Ovary (tissue), 9 donors: ENCODE data around the gene TTC39B. TPM values are rescaled to one million over a fixed set of nuclear protein-coding genes. Genes with fewer than 3 reads are reported as not detected.

Experiments
- DNase-seq, 5 donors: peaks; one replicate each; pipeline ENCODE4 v3.0.0-alpha.2; 2019 to 2020
- H3K27ac ChIP-seq, 2 donors: fragments of 200-600 bp; one replicate each; pipeline versions ENCODE4 v1.5.1 to v1.8.0; 2019 to 2022
- H3K27me3 ChIP-seq: fragments of 200-600 bp; one replicate; pipeline ENCODE4 v1.8.0; 2022
- H3K36me3 ChIP-seq: fragments of 200-600 bp; sonication (generic); one replicate; pipeline ENCODE4 v1.5.1; 2019
- H3K4me1 ChIP-seq: one replicate; pipeline ENCODE4 v1.8.1; 2013; ENCODE audit warnings: mild to moderate bottlenecking, moderate library complexity; ENCODE audit not compliant: insufficient read depth
- H3K4me3 ChIP-seq: fragments of 200-600 bp; sonication (generic); one replicate; pipeline ENCODE4 v1.5.1; 2017
- H3K9me3 ChIP-seq, 2 donors: fragments of 200-600 bp in 1 of 2; sonication (generic) in 1 of 2; one replicate each; pipeline versions ENCODE4 v1.5.1 to v1.8.1; 2013 to 2019; ENCODE audit warnings: mild to moderate bottlenecking in 1 of 2, moderate library complexity in 1 of 2
- EP300 ChIP-seq: sonication (generic); formaldehyde crosslinking; IDR thresholded peaks from one replicate; pipeline ENCODE4 v1.6.1; 2017; ENCODE audit warnings: antibody characterized with exemption
- POLR2A ChIP-seq: fragments of 450-650 bp; IDR thresholded peaks from one replicate; pipeline ENCODE4 v1.6.1; 2017; ENCODE audit warnings: antibody characterized with exemption, mild to moderate bottlenecking, moderate library complexity
- WGBS, 3 donors: extraction: QIAGEN DNeasy Blood & Tissue Kit in 1 of 3; methylation state at CpG; one replicate each; pipeline versions ENCODE4 v1.1.5 to v1.1.7; 2013 to 2017; 5-methylcytosine and 5-hydroxymethylcytosine counted together
- intact Hi-C, 4 donors: fragments of 100-400 bp; cut with DNase I; formaldehyde crosslinking; loops; one replicate each; pipeline versions ENCODE4 v1.11.0 to v1.15.1; 2022 to 2023
- polyA plus RNA-seq, 2 donors: library from polyadenylated mRNA; stranded (reverse); fragments of 200-250 nt in 1 of 2; fragments of 350-450 nt in 1 of 2; fragmentation: Illumina TruSeq in 1 of 2; extraction: RNeasy Lipid Tissue Mini Kit (QIAGEN cat#74804) in 1 of 2; gene quantifications; one replicate each; pipeline ENCODE4 v1.2.3, GENCODE V29; 2013 to 2014
- total RNA-seq, 7 donors: library from RNA; depleted of rRNA in 2 of 7; stranded (reverse); fragments of >200 nt in 2 of 7; fragmentation: NEBNext Ultra II Directional in 3 of 7; extraction: Animal tissue kit (Norgen Biotek cat#: 25700) in 3 of 7; gene quantifications; one replicate each; pipeline versions ENCODE4 v1.1.0 to v1.2.4, GENCODE V29; 2016 to 2023
- TF ChIP-seq, protein P1 (sequence below), 3 donors: fragments of 450-650 bp in 2 of 3; fragments of 200-600 bp in 1 of 3; IDR thresholded peaks; one replicate each; pipeline versions ENCODE4 v1.5.1 to v1.8.0; 2016 to 2022; ENCODE audit warnings: antibody characterized with exemption in 3 of 3, mild to moderate bottlenecking in 1 of 3
- donor health status: DM: no; HTN: no; CAD: no; lungs with moderate emphysema.
- donor health status: DM: no; HTN: no; CAD: no.
- donor health status: Bipolar disorder and iron deficiency.
- donor health status: DM: yes; HTN: yes; CAD: no.
- donor health status: DM: no; HTN: no; CAD: no.
- donor health status: DM: yes; HTN: yes; CAD: no.

Gene TTC39B
- total and polyA plus RNA-seq, 9 donors, result 2.9 to 26.0 (median 11.0) TPM

DNA sequence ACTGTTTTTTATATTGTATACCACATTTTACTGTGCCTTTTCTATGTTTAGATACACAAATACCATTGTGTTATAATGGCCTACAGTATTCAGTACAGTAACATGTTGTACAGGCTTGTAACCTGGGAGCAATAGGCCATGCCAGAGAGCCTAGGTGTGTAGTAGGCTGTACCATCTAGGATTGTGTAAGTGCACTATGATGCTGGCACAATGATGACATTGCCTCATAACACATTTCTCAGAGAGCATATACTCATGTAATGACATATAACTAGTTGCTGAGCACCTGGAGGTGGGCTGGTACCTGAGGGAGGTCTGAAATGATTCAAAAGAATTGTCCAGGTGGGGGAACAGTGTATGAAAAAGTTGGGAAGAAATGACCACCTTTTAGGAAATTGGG lies 13.9 kb downstream of the TTC39B start:
- no peaks in the 10 kb centered on the region for H3K9me3 ChIP-seq
- H3K27me3 ChIP-seq, result no peaks in the 10 kb centered on the region
- DNase-seq, result no peak
- no peak overlapping the region for H3K4me3 ChIP-seq
- no peaks in the 10 kb centered on the region for H3K36me3 ChIP-seq
- no peak overlapping the region for H3K27ac ChIP-seq
- no peak for TF ChIP-seq POLR2A
- intact Hi-C loops, result no loop called here
- peaks cover 15% of the 10 kb centered on the region for H3K4me1 ChIP-seq

DNA sequence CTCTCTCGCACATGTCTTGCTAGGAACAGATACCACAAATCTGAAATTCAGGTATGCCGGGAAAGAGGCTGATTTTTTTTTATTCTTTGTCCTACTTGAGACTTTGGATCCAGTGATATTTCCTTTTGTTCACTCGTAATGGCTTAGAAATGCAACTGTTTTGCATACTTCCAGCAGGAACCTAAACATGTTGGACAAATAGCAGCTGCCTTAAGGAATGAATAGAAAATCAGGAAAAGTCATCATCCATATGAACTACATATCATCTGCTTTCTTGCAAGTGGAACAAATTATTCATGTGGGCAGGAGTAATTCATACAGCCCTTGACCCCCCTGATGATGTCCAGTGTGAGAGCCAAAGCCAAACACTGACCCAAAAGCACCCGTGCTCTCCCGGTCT lies 17.4 kb downstream of the TTC39B start:
- 33 to 50% (median 47%) methylated on average over 5 of the region's 5 CpGs for WGBS, 3 donors
- intact Hi-C loops, result no loop called here

DNA sequence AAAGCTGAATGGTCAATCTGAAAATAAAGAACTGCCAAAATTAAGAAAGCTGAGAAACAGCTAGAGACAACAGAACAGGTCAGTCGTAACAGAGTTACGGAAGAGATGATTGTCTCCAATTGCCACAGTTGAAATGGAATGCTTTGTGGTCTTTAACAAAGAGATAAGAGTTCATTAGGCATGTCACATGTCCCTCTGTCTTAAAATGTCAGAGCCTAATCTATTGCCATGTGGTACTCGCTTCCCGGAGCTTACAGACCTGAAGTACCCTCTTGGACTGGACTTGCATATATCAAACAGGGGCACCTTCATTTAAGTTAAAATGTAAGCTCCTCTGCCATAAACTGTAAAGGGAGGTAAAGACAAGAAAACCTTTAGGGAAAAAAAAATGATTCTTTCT lies 19.7 kb downstream of the TTC39B start:
- H3K27ac ChIP-seq, result no peak overlapping the region
- 97 to 99% (median 99%) methylated on average over 4 of the region's 4 CpGs for WGBS, 3 donors
- TF ChIP-seq POLR2A (no peak), EP300 (no peak)
- TF ChIP-seq, protein P1, sequence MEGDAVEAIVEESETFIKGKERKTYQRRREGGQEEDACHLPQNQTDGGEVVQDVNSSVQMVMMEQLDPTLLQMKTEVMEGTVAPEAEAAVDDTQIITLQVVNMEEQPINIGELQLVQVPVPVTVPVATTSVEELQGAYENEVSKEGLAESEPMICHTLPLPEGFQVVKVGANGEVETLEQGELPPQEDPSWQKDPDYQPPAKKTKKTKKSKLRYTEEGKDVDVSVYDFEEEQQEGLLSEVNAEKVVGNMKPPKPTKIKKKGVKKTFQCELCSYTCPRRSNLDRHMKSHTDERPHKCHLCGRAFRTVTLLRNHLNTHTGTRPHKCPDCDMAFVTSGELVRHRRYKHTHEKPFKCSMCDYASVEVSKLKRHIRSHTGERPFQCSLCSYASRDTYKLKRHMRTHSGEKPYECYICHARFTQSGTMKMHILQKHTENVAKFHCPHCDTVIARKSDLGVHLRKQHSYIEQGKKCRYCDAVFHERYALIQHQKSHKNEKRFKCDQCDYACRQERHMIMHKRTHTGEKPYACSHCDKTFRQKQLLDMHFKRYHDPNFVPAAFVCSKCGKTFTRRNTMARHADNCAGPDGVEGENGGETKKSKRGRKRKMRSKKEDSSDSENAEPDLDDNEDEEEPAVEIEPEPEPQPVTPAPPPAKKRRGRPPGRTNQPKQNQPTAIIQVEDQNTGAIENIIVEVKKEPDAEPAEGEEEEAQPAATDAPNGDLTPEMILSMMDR (IDR thresholded peaks at IDR 0.05), result no peak

More for the DNA sequence above, 17.4 kb downstream of the TTC39B start:
- H3K4me3 ChIP-seq, result no peak overlapping the region
- H3K36me3 ChIP-seq, result no peaks in the 10 kb centered on the region
- no peaks in the 10 kb centered on the region for H3K27me3 ChIP-seq
- TF ChIP-seq EP300 (no peak), POLR2A (no peak)
- TF ChIP-seq, protein P1 (IDR thresholded peaks at IDR 0.05), result no peak
- peaks cover 7% of the 10 kb centered on the region for H3K4me1 ChIP-seq
- no peak for DNase-seq
- no peak overlapping the region for H3K27ac ChIP-seq
- H3K9me3 ChIP-seq, result no peaks in the 10 kb centered on the region

DNA sequence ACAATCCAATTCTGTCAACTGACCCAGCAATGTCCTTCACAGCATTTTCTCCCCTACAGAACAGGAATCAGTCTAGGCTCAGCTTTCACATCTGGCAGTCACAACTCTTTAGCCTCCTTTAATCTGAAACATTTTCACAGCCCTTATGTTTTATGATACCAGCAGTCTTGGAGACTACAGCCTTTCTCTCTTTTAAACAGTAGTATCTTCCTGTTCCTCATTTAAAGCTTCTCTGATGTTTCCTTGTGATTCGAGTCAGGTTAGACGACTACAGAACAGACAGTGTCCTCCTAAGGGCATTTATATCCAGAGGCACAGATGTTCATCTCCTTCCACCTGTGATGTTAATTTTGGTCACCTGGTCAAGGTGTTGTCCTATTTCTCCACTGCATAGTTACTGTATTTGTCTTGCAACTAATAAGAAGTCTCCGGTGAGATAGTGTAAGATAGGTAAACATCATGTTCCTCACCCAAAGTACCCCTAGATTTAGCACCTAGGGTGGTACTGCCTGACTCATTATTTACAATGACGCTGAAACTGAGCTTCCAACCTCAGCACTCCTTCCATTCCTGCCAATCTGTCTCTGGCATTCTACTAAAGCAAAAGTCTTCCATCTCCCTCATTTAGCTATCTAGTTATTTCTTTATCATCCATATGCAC lies 20.7 kb downstream of the TTC39B start:
- DNase-seq, result no peak
- H3K27ac ChIP-seq, result no peak overlapping the region
- intact Hi-C loops, result no loop called here
- TF ChIP-seq EP300, result no peak
- TF ChIP-seq POLR2A, result no peak
- TF ChIP-seq, protein P1 (IDR thresholded peaks at IDR 0.05), result no peak
- no peaks in the 10 kb centered on the region for H3K9me3 ChIP-seq
- no peak overlapping the region for H3K4me3 ChIP-seq
- peaks cover 1% of the 10 kb centered on the region for H3K4me1 ChIP-seq
- 77 to 87% (median 87%) methylated on average over 4 of the region's 4 CpGs for WGBS, 3 donors
- no peaks in the 10 kb centered on the region for H3K27me3 ChIP-seq
- no peaks in the 10 kb centered on the region for H3K36me3 ChIP-seq

More for the DNA sequence above, 19.7 kb downstream of the TTC39B start:
- no peak overlapping the region for H3K4me3 ChIP-seq
- H3K9me3 ChIP-seq, result no peaks in the 10 kb centered on the region
- intact Hi-C loops, result no loop called here
- no peak for DNase-seq
- no peaks in the 10 kb centered on the region for H3K36me3 ChIP-seq
- H3K27me3 ChIP-seq, result no peaks in the 10 kb centered on the region
- H3K4me1 ChIP-seq, result peaks cover 1% of the 10 kb centered on the region

DNA sequence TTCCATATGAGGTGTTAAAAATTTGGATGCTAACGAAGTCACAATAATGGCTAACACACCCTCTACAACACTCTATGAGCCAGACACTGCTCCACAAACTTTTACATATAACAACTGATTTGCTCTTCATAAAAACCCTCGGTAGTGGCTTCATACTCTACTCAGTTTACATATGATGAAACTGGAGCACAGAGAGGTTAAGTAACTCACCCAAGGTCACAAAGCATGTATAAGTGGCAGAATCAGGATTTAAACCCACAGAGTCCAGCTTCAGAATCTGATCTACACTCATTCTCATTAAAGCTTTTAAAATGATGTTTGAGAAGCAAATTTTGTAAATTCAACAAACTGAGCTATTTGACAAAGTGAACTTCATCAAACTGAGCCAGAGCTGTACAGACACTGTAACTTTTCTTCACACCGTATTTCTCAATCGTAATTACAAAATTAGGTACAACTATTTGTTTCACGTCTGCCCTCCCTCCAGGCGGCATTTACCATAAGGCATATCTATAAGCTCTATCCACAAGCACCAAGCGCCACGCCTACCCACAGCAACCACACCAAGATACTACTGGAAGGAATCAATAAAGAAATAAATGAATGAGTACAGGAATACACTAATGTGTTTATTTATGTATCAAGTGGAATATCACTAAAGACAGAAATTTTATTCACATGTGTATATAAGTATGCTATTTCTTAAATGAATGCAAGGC lies 24.3 kb downstream of the TTC39B start:
- Histone ChIP-seq H3K27ac (no peak overlapping the region), H3K27me3 (no peaks in the 10 kb centered on the region), H3K9me3 (no peaks in the 10 kb centered on the region), H3K36me3 (no peaks in the 10 kb centered on the region), H3K4me3 (no peak overlapping the region), H3K4me1 (peaks cover 2% of the 10 kb centered on the region)
- WGBS, 3 donors, result 94 to 96% (median 96%) methylated on average over 8 of the region's 8 CpGs
- intact Hi-C loops, result no loop called here
- no peak for DNase-seq
- no peak for TF ChIP-seq EP300
- no peak for TF ChIP-seq POLR2A
- TF ChIP-seq, protein P1 (IDR thresholded peaks at IDR 0.05), result no peak
